ENCODE results near the gene KLHDC10.

KLHDC10 gene

DNA sequence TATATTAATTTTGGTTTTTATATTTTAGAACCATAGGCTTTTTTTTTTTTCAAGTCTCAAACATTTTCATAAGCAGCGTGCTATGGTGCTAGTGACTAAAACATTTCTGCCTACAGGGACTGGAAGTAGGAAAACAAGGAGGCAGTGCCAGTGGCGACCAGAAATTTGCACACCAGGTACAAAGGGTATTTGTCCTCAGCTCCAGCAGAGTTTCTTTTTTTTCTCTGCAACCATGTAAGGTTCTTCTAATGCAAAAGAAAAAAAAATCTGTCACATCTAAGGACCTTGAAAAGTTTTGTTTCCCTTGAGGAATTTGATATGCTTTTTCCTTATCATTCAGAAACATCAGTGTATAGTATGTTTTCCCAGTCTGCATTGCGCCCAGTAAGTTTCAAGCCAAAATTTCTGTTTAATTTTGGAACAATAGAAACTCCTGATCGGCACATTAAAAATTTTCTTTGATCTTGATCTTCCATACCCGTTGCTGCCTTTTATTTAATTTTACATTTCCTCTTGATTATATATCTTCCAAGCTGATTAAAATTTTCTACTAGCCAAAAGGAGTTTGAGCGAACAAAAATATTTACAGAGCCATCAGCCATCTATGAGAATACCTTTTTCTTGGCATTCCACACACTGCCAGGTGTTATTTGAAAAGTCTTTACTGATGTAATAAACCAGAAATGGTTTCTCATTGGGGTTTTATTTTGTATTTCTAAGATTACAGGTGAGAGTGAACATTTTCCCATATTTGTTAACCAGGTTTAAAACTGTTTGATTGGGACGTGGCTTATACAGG is 956 bp upstream of the KLHDC10 start:
- DNase-seq (no peak), ATAC-seq (ENCODE audit: insufficient read depth, low read depth) (no peak)
- Histone ChIP-seq H3K4me1 (ENCODE audit: insufficient read depth, low read length) (peaks cover 28% of the 10 kb centered on the region), H3K4me2 (ENCODE audit: insufficient read depth, low read length) (peak overlapping the region; percentile 74), H3K79me2 (ENCODE audit: insufficient read depth, low read length) (peaks cover 37% of the 10 kb centered on the region), H3K27me3 (ENCODE audit: insufficient read depth, low read length, poor library complexity) (no peaks in the 10 kb centered on the region), H3K9me3 (ENCODE audit: insufficient read depth, low read length, severe bottlenecking) (no peaks in the 10 kb centered on the region), H3K27ac (ENCODE audit: low read length) (peak overlapping the region; percentile 82), H2AFZ (ENCODE audit: low read depth, low read length) (peak overlapping the region; percentile 95), H3K36me3 (ENCODE audit: insufficient read depth, low read length) (no peaks in the 10 kb centered on the region), H4K20me1 (ENCODE audit: insufficient read depth, low read length) (peaks cover 6% of the 10 kb centered on the region; the same call in 1 of the 2 replicates), H3K4me3 (ENCODE audit: low read depth in 1 of 2, low read length in 2 of 2) (peak overlapping the region; percentile 53 to 68), H3K9ac (ENCODE audit: low read depth, low read length) (peak overlapping the region; percentile 61)
- TF ChIP-seq EZH2 (IDR thresholded peaks at IDR 0.05; ENCODE audit: borderline replicate concordance, low read depth, low read length, severe bottlenecking) (no peak), CTCF (IDR thresholded peaks at IDR 0.05; ENCODE audit: borderline replicate concordance, extremely low read depth, low read length, poor library complexity, severe bottlenecking) (no peak)

DNA sequence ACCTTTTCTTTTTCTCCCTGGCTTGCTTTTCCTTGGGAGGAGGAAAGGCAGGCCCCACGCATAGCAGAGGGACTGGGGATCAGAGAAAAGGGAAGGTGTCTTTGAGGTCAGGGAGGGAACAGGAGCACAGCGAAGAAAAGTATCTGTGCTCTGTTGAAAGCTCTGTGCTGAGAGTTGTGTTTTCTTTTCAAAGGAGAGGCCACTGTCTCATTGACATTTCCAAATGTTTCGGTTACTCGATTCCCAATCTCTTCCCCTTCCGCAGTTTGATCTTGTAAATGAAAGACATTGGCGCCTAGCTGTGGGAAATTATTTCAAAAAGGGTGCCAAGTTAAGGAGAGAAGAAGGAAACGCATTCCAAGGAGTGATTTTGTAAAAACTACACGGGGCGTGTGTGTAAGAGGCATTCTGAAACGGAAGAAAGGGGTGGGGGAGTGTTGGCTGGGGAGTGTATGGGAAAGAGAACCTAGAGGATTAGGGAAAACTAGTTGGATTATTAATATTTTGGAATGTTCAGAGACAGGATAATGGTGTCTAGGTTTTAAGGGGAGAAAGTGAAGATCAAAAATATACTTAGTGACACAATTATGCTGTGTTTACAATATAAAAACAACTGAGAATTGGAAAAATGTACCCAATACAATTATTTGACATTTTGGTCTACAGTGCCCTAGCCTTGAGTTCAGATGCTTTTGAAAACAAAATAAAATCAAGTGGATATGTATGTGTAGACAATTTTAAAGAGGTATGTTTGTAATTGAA is 708 bp downstream of the KLHDC10 start:
- peak overlapping the region; percentile 83 for H3K4me2 ChIP-seq (ENCODE audit: insufficient read depth, low read length)
- H3K4me3 ChIP-seq (ENCODE audit: low read depth in 1 of 2, low read length in 2 of 2): peak overlapping the region; percentile 53 to 68
- TF ChIP-seq EZH2 (IDR thresholded peaks at IDR 0.05; ENCODE audit: borderline replicate concordance, low read depth, low read length, severe bottlenecking) (no peak), CTCF (IDR thresholded peaks at IDR 0.05; ENCODE audit: borderline replicate concordance, extremely low read depth, low read length, poor library complexity, severe bottlenecking) (no peak)
- ATAC-seq (ENCODE audit: insufficient read depth, low read depth): no peak
- no peaks in the 10 kb centered on the region for H3K9me3 ChIP-seq (ENCODE audit: insufficient read depth, low read length, severe bottlenecking)
- peaks cover 28% of the 10 kb centered on the region for H3K4me1 ChIP-seq (ENCODE audit: insufficient read depth, low read length)
- no peak for DNase-seq
- peaks cover 13% of the 10 kb centered on the region; the same call in 1 of the 2 replicates for H4K20me1 ChIP-seq (ENCODE audit: insufficient read depth, low read length)
- H3K36me3 ChIP-seq (ENCODE audit: insufficient read depth, low read length): no peaks in the 10 kb centered on the region
- no peaks in the 10 kb centered on the region for H3K27me3 ChIP-seq (ENCODE audit: insufficient read depth, low read length, poor library complexity)
- H3K27ac ChIP-seq (ENCODE audit: low read length): peak overlapping the region; percentile 57
- H2AFZ ChIP-seq (ENCODE audit: low read depth, low read length): peak overlapping the region; percentile 59
- peak overlapping the region; percentile 60 for H3K9ac ChIP-seq (ENCODE audit: low read depth, low read length)
- peaks cover 54% of the 10 kb centered on the region for H3K79me2 ChIP-seq (ENCODE audit: insufficient read depth, low read length)

DNA sequence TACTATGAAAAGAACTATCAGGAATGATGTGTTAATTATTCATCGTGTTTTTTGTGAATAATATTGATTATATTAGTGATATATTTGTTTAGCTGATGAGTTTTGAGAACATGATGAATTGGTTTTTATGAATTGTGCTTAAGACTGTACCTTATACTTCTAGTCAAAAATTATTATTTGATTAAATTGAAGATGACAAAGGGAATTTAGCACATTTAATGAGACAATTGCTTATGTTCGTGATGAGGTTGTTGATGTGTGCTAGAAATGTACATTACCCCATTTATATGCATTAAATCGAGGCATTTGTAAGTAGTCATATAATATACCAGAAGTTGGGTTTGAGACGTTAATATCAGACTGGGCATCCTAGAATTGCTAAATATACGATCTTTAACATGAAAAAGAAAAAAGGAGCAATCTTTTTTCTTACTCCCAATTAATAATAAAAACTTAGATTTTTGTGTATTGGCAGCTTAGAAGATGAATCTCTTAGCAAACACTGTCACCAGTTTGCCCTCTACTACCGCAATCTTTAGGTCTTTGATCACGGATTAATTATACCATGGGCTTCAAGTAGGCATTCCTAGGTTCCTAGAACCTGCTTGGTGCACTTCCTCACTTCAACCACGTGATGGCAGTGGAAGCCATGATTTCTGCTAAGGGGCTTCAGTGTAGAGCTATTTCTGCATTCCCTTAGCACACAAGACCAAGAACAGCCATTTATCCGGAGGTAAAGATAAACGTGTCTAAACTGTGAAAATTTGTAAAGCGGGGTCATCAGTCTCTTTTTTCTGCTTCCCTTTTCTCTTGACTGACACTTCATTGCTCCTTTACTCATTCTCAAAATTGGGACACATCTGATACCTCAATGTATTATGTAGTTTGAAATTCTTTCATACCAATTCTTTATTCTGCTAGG is 1.6 kb downstream of the KLHDC10 start:
- Histone ChIP-seq H2AFZ (ENCODE audit: low read depth, low read length) (peak overlapping the region; percentile 50; the same call in 1 of the 2 replicates), H3K27ac (ENCODE audit: low read length) (peak overlapping the region; percentile 51; the same call in 1 of the 2 replicates), H3K4me3 (ENCODE audit: low read depth in 1 of 2, low read length in 2 of 2) (peak overlapping the region; percentile 53 to 68), H4K20me1 (ENCODE audit: insufficient read depth, low read length) (peaks cover 13% of the 10 kb centered on the region; the same call in 1 of the 2 replicates), H3K27me3 (ENCODE audit: insufficient read depth, low read length, poor library complexity) (no peaks in the 10 kb centered on the region), H3K4me1 (ENCODE audit: insufficient read depth, low read length) (peaks cover 28% of the 10 kb centered on the region), H3K9ac (ENCODE audit: low read depth, low read length) (peak overlapping the region; percentile 60), H3K36me3 (ENCODE audit: insufficient read depth, low read length) (no peaks in the 10 kb centered on the region), H3K79me2 (ENCODE audit: insufficient read depth, low read length) (peaks cover 61% of the 10 kb centered on the region), H3K9me3 (ENCODE audit: insufficient read depth, low read length, severe bottlenecking) (no peaks in the 10 kb centered on the region), H3K4me2 (ENCODE audit: insufficient read depth, low read length) (peak overlapping the region; percentile 83)
- ATAC-seq (ENCODE audit: insufficient read depth, low read depth) (peak; percentile 63), DNase-seq (peak; percentile 74)
- TF ChIP-seq CTCF (IDR thresholded peaks at IDR 0.05; ENCODE audit: borderline replicate concordance, extremely low read depth, low read length, poor library complexity, severe bottlenecking) (peak; percentile 98), EZH2 (IDR thresholded peaks at IDR 0.05; ENCODE audit: borderline replicate concordance, low read depth, low read length, severe bottlenecking) (no peak)
